Activated T-helper 1 cell treated with anti-CD3 and anti-CD28 coated beads, Interleukin-12 subunit alpha, Interleukin-12 subunit beta, Interleukin-2, Interleukin-4 antibody, amounts not matched to agents 30 ng/mL and 10 ng/mL and 1 ng/mL, durations not matched to agents 14 hours and 24 hours and 36 hours (primary cell): ENCODE data around the gene SCIMP. TPM values are rescaled to one million over a fixed set of nuclear protein-coding genes. Genes with fewer than 3 reads are reported as not detected.
"Not testable (repeated sequence)": the region's sequence is repeated elsewhere in the genome, so short reads cannot be mapped to it uniquely, and the experiment has no call there.

ENCODE experiments used
- DNase-seq: peaks from one replicate; pipeline ENCODE4 v3.0.0; 2021; ENCODE audit warnings: low spot score
- H3K27ac Mint-ChIP-seq: one replicate; pipeline ENCODE4 v1.8.0; 2021; ENCODE audit warnings: mild to moderate bottlenecking, mixed read lengths
- H3K27me3 Mint-ChIP-seq: one replicate; pipeline ENCODE4 v1.8.0; 2022; ENCODE audit warnings: mild to moderate bottlenecking, moderate library complexity, mixed read lengths; ENCODE audit not compliant: insufficient read depth
- H3K36me3 Mint-ChIP-seq: one replicate; pipeline ENCODE4 v1.8.0; 2021; ENCODE audit warnings: low read depth, mixed read lengths
- H3K4me1 Mint-ChIP-seq: one replicate; pipeline ENCODE4 v1.8.0; 2021; ENCODE audit warnings: low read depth, mixed read lengths
- H3K4me3 Mint-ChIP-seq: one replicate; pipeline ENCODE4 v1.8.0; 2021; ENCODE audit warnings: mild to moderate bottlenecking, moderate library complexity, mixed read lengths
- H3K9me3 Mint-ChIP-seq: one replicate; pipeline ENCODE4 v1.8.0; 2021; ENCODE audit warnings: mixed read lengths
- intact Hi-C: fragments of 100-400 bp; cut with micrococcal nuclease; formaldehyde crosslinking; loops from one replicate; pipeline ENCODE4 v1.15.1; 2024
- total RNA-seq: library from RNA; stranded (reverse); gene quantifications from 2 replicates; pipeline ENCODE4 v1.2.3, GENCODE V29; 2022

Gene SCIMP
- total RNA-seq, 1 donor from 2014 or later, result not detected

- H3K27me3 Mint-ChIP-seq, result peaks cover 2% of the 10 kb centered on the region
- no peaks in the 10 kb centered on the region for H3K9me3 Mint-ChIP-seq
- no peaks in the 10 kb centered on the region for H3K36me3 Mint-ChIP-seq
- no peak overlapping the region for H3K27ac Mint-ChIP-seq
- no peak overlapping the region for H3K4me3 Mint-ChIP-seq
- peaks cover 6% of the 10 kb centered on the region for H3K4me1 Mint-ChIP-seq
- DNase-seq, result no peak
- intact Hi-C loops, result no loop called here
Observed at GRCh38 chr17:5254903-5255521, 20.4 kb upstream of the SCIMP start.

GRCh38 chr17:5254414-5254813 is 19.8 kb upstream of the SCIMP start:
- intact Hi-C loops, result no loop called here
- H3K4me3 Mint-ChIP-seq, result no peak overlapping the region
- peaks cover 2% of the 10 kb centered on the region for H3K27me3 Mint-ChIP-seq
- no peaks in the 10 kb centered on the region for H3K9me3 Mint-ChIP-seq
- no peaks in the 10 kb centered on the region for H3K36me3 Mint-ChIP-seq
- H3K27ac Mint-ChIP-seq, result no peak overlapping the region
- peaks cover 11% of the 10 kb centered on the region for H3K4me1 Mint-ChIP-seq
- DNase-seq, result no peak

- no peak overlapping the region for H3K27ac Mint-ChIP-seq
- intact Hi-C loops, result loop anchor here (1.0 to 10.0 kb wide), 5 partner anchors 85 to 1188 kb away; partner anchors contain the start of genes AIPL1, C1QBP and NUP88
- peaks cover 7% of the 10 kb centered on the region for H3K27me3 Mint-ChIP-seq
Observed at GRCh38 chr17:5249615-5250014, 15.0 kb upstream of the SCIMP start.

GRCh38 chr17:5248821-5249479 is 14.3 kb upstream of the SCIMP start:
- Mint-ChIP-seq H3K4me1 (peaks cover 6% of the 10 kb centered on the region), H3K4me3 (no peak overlapping the region), H3K9me3 (no peaks in the 10 kb centered on the region), H3K27me3 (peaks cover 7% of the 10 kb centered on the region), H3K27ac (no peak overlapping the region), H3K36me3 (no peaks in the 10 kb centered on the region)
- no peak for DNase-seq
- intact Hi-C loops, result loop anchor here (1.0 to 10.0 kb wide), 5 partner anchors 86 to 1188 kb away; partner anchors contain the start of genes AIPL1, C1QBP and NUP88

More at GRCh38 chr17:5249615-5250014, 15.0 kb upstream of the SCIMP start:
- Mint-ChIP-seq H3K9me3 (no peaks in the 10 kb centered on the region), H3K4me1 (peaks cover 6% of the 10 kb centered on the region), H3K4me3 (no peak overlapping the region), H3K36me3 (no peaks in the 10 kb centered on the region)
- peak; percentile 43 for DNase-seq

GRCh38 chr17:5247621-5248020 is 13.0 kb upstream of the SCIMP start:
- H3K9me3 Mint-ChIP-seq, result no peaks in the 10 kb centered on the region
- no peak overlapping the region for H3K27ac Mint-ChIP-seq
- DNase-seq, result no peak
- no peak overlapping the region for H3K4me3 Mint-ChIP-seq
- peaks cover 7% of the 10 kb centered on the region for H3K27me3 Mint-ChIP-seq
- H3K4me1 Mint-ChIP-seq, result peaks cover 12% of the 10 kb centered on the region
- intact Hi-C loops, result loop anchor here (5.0 to 10.0 kb wide), 3 partner anchors 87 to 1190 kb away; partner anchors contain the start of gene AIPL1
- H3K36me3 Mint-ChIP-seq, result no peaks in the 10 kb centered on the region

GRCh38 chr17:5241861-5242671 is 7.4 kb upstream of the SCIMP start:
- no peak overlapping the region for H3K4me3 Mint-ChIP-seq
- H3K9me3 Mint-ChIP-seq, result no peaks in the 10 kb centered on the region
- H3K27me3 Mint-ChIP-seq, result peaks cover 2% of the 10 kb centered on the region
- DNase-seq, result no peak
- H3K27ac Mint-ChIP-seq, result peak overlapping the region; percentile 77
- peaks cover 2% of the 10 kb centered on the region for H3K36me3 Mint-ChIP-seq
- H3K4me1 Mint-ChIP-seq, result peaks cover 20% of the 10 kb centered on the region
- intact Hi-C loops, result loop anchor here (10.0 kb wide), 2 partner anchors 93 to 133 kb away; no protein-coding TSS in a partner anchor

- not testable (repeated sequence) for H3K4me3 Mint-ChIP-seq, DNase-seq, H3K9me3 Mint-ChIP-seq, H3K27ac Mint-ChIP-seq, H3K27me3 Mint-ChIP-seq, H3K36me3 Mint-ChIP-seq
- intact Hi-C loops, result loop anchor here (10.0 kb wide), 2 partner anchors 95 to 135 kb away; no protein-coding TSS in a partner anchor
- H3K4me1 Mint-ChIP-seq, result peaks cover 21% of the 10 kb centered on the region
Observed at GRCh38 chr17:5239769-5240168, 5.1 kb upstream of the SCIMP start.

GRCh38 chr17:5238333-5238732 is 3.7 kb upstream of the SCIMP start:
- Mint-ChIP-seq H3K27ac (no peak overlapping the region), H3K9me3 (no peaks in the 10 kb centered on the region), H3K27me3 (peaks cover 2% of the 10 kb centered on the region), H3K36me3 (peaks cover 2% of the 10 kb centered on the region), H3K4me1 (peaks cover 21% of the 10 kb centered on the region), H3K4me3 (no peak overlapping the region)
- intact Hi-C loops, result no loop called here
- DNase-seq, result no peak

GRCh38 chr17:5237541-5238016 is 2.9 kb upstream of the SCIMP start:
- Mint-ChIP-seq H3K4me3 (no peak overlapping the region), H3K4me1 (peaks cover 15% of the 10 kb centered on the region), H3K27me3 (peaks cover 2% of the 10 kb centered on the region), H3K9me3 (no peaks in the 10 kb centered on the region), H3K36me3 (peaks cover 2% of the 10 kb centered on the region), H3K27ac (no peak overlapping the region)
- DNase-seq, result peak; percentile 15
- intact Hi-C loops, result loop anchor here (1.0 kb wide), 1 partner anchor 40 kb away; no protein-coding TSS in a partner anchor

- no peak for DNase-seq
- Mint-ChIP-seq H3K4me1 (peaks cover 10% of the 10 kb centered on the region), H3K9me3 (no peaks in the 10 kb centered on the region), H3K27me3 (no peaks in the 10 kb centered on the region), H3K36me3 (no peaks in the 10 kb centered on the region), H3K27ac (no peak overlapping the region), H3K4me3 (no peak overlapping the region)
- intact Hi-C loops, result loop anchor here (1.0 kb wide), 1 partner anchor 40 kb away; no protein-coding TSS in a partner anchor
Observed at GRCh38 chr17:5236938-5237540, 2.4 kb upstream of the SCIMP start.

GRCh38 chr17:5233492-5233891 is 1.2 kb downstream of the SCIMP start:
- DNase-seq, H3K4me3 Mint-ChIP-seq, H3K27me3 Mint-ChIP-seq, H3K9me3 Mint-ChIP-seq, H3K27ac Mint-ChIP-seq, H3K36me3 Mint-ChIP-seq, intact Hi-C loops: not testable (repeated sequence)
- H3K4me1 Mint-ChIP-seq, result peaks cover 14% of the 10 kb centered on the region
